ENCODE data around the gene OLFM3.

OLFM3 gene

GRCh38 chr1:101996825-101997465 lies at the start of gene OLFM3:
TSS of gene OLFM3 (minus strand) at chr1:101996926.
- TF ChIP-seq CTCF (IDR thresholded peaks at IDR 0.05) = no peak

- TF ChIP-seq CTCF (IDR thresholded peaks at IDR 0.05) = no peak
These were observed 49.0 kb upstream of the OLFM3 start for GRCh38 chr1:102045752-102046151.

DNA sequence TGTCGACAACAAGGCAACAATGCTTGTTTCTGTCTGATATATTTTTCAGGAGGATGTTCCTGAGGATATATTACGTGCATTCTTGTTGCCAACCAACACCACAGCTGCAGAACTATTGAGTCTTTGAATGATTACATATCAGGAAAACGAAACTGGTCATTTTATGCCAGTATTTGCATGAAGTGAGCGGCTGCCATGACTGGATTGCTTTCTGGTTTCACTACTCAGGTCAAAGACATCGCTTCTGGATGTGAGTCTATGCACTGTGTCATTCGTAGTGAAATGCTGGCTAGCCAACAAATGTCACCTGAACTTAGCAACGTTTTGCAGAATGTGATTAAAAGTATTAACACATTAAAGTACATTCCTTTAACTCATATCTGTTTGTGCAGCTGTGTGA lies 35.8 kb upstream of the OLFM3 start:
- TF ChIP-seq CTCF (IDR thresholded peaks at IDR 0.05) = no peak

- TF ChIP-seq CTCF (IDR thresholded peaks at IDR 0.05) = no peak
These were observed 22.8 kb upstream of the OLFM3 start for GRCh38 chr1:102019530-102019929.

DNA sequence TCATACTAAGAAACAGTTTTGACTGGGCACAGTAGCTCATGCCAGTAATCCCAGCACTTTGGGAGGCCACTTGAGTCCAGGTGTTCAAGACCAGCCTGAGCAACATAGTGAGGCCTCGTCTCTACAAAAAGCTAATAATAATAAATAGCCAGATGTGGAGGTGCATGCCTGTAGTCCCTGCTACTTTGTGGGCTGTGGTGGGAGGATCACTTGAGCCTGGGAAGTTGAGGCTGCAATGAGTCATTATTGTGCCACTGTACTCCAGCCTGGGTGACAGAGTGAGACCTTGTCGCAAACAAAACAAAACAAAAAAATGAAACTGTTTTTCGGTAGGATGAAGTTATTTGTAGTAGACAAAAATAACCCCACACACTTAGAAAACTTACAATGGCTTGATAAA lies 19.0 kb upstream of the OLFM3 start:
- TF ChIP-seq CTCF (IDR thresholded peaks at IDR 0.05) = no peak

DNA sequence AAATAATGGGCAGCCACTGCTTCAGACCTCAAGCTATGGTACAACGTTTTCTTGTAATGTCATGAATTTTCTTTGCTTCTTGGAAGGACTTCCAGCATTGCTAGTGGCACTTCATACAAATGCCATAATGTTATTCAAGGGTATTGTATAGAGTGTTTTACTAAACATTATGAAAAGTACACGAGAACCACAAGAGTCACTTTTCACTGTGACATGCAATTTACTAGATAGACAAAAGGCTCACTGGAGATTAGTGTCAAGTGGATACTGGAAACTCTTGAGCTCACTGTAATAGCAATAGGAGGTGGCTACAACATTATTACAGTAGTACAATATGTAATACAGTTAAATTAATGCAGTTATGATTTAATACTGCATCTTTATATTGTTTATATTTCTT lies 5.3 kb upstream of the OLFM3 start:
- no peak for TF ChIP-seq CTCF (IDR thresholded peaks at IDR 0.05)

- TF ChIP-seq CTCF (IDR thresholded peaks at IDR 0.05) = no peak
These were observed 561 bp downstream of the OLFM3 start for GRCh38 chr1:101995984-101996745.

Data from LNCAP (cell line).